Hepatocyte (in vitro differentiated cells): Measurements from ENCODE around the gene TBXAS1. TPM values are rescaled to one million over a fixed set of nuclear protein-coding genes. Genes with fewer than 3 reads are reported as not detected.

Experiments used
- DNase-seq: peaks from one replicate; pipeline ENCODE4 v3.0.0-alpha.2; 2016; ENCODE audit warnings: low spot score
- H2AFZ ChIP-seq: fragments of 200-600 bp; sonication (generic); 2 replicates; pipeline ENCODE4 v1.6.0; 2016; ENCODE audit warnings: antibody characterized with exemption, mild to moderate bottlenecking
- H3K27ac ChIP-seq: fragments of 200-600 bp; sonication (generic); 2 replicates; pipeline ENCODE4 v1.5.1; 2016; ENCODE audit warnings: mild to moderate bottlenecking
- H3K27me3 ChIP-seq: fragments of 200-600 bp; sonication (generic); 2 replicates; pipeline ENCODE4 v1.6.1; 2016
- H3K36me3 ChIP-seq: fragments of 200-600 bp; sonication (generic); replicated peaks from 2 replicates; pipeline ENCODE4 v1.5.1; 2016; ENCODE audit warnings: low read depth; ENCODE audit not compliant: insufficient read depth
- H3K4me1 ChIP-seq: fragments of 200-600 bp; sonication (generic); 2 replicates; pipeline ENCODE4 v1.5.1; 2016; ENCODE audit warnings: mild to moderate bottlenecking, moderate library complexity; ENCODE audit not compliant: insufficient read depth
- H3K4me2 ChIP-seq: fragments of 200-600 bp; sonication (generic); 2 replicates; pipeline ENCODE4 v1.6.0; 2016
- H3K4me3 ChIP-seq: fragments of 200-600 bp; sonication (generic); 2 replicates; pipeline ENCODE4 v1.5.1; 2016; ENCODE audit warnings: mild to moderate bottlenecking
- H3K79me2 ChIP-seq: fragments of 200-600 bp; sonication (generic); 2 replicates; pipeline ENCODE4 v1.6.0; 2017; ENCODE audit warnings: mild to moderate bottlenecking
- H3K9me2 ChIP-seq: fragments of 200-600 bp; sonication (generic); replicated peaks from 2 replicates; pipeline ENCODE4 v1.6.0; 2017; ENCODE audit warnings: mild to moderate bottlenecking; ENCODE audit not compliant: insufficient read depth
- H3K9me3 ChIP-seq: fragments of 200-600 bp; sonication (generic); 2 replicates; pipeline ENCODE4 v1.5.1; 2016; ENCODE audit warnings: low read depth, mild to moderate bottlenecking
- H4K20me1 ChIP-seq: fragments of 200-600 bp; sonication (generic); 2 replicates; pipeline ENCODE4 v1.6.0; 2016; ENCODE audit warnings: mild to moderate bottlenecking; ENCODE audit not compliant: insufficient read depth, poor library complexity, severe bottlenecking
- EZH2 ChIP-seq: fragments of 200-600 bp; sonication (generic); IDR thresholded peaks from 2 replicates; pipeline ENCODE4 v1.6.1; 2016; ENCODE audit warnings: antibody characterized with exemption, mild to moderate bottlenecking, borderline replicate concordance
- EZH2phosphoT487 ChIP-seq: fragments of 200-600 bp; sonication (generic); IDR thresholded peaks from one replicate; pipeline ENCODE4 v1.6.1; 2018; ENCODE audit warnings: antibody characterized with exemption, mild to moderate bottlenecking, low read depth, moderate library complexity; ENCODE audit not compliant: unreplicated experiment, severe bottlenecking
- WGBS: methylation state at CpG from one replicate; pipeline ENCODE4 v1.1.6; 2016; ENCODE audit warnings: low lambda C conversion rate; ENCODE audit errors: missing lambda C conversion rate; 5-methylcytosine and 5-hydroxymethylcytosine counted together
- polyA plus RNA-seq: library from polyadenylated mRNA; unstranded; fragments of >200 nt; fragmentation: Nextera tagmentation; extraction: Ambion mirVana; gene quantifications from 2 replicates; pipeline ENCODE4 v1.2.1, GENCODE V29; 2016
- total RNA-seq: library from RNA; depleted of rRNA; stranded (reverse); fragments of >200 nt; gene quantifications from 2 replicates; pipeline ENCODE4 v1.2.3, GENCODE V29; 2014
- TF ChIP-seq, protein P1 (sequence below): fragments of 200-600 bp; sonication (generic); IDR thresholded peaks from 2 replicates; pipeline ENCODE4 v1.5.1; 2016; ENCODE audit warnings: antibody characterized with exemption, mild to moderate bottlenecking; ENCODE audit not compliant: poor library complexity

Gene TBXAS1
- total and polyA plus RNA-seq, 2 experiments from 2014 or later: 3.9 to 11.5 TPM

DNA sequence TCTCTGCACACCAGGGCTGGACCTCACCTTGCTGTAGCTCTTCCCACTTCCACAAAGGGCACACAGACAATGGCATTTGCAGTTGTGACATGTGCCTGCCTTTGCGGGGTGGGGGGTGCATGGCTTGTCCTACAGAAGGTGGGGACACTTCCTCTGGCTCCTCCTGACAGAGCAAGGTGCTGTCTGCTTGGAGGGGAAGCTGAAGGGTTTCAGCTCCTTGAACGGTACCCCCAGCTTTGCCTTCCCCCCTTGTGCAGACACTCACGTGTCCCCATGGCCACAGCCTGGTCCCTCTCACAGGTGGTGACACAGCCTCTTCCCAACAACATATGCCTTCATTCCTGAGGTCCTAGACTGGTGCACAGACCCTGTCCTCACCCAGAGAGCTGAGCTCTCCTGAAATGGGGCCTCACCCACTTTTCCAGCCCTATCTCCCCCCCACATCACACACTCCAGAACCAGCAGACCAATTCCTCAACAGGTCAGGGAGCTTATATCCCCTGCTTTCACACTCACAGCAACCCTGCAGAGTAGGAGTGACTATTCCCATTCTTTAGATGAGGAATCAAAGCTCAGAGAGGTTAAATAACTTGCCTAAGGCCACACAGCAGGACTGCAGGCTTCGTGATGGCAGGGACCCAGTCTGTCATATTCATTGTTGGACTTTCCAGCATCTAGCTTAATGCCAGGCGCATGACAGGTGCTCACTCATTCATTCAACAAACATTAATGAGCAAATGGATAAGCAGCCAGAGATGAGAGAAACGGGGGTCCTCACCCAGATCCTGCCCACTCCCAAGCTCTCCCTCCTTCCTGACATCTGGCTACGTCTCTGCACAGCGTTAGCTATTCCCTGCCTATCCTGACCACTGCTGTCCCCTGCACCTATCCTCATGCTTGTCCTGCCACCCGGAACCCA lies 189.3 kb downstream of the TBXAS1 start:
- no peak overlapping the region for H3K27ac ChIP-seq
- H4K20me1 ChIP-seq: no peaks in the 10 kb centered on the region
- 73% methylated on average over 9 of the region's 9 CpGs for WGBS
- H3K36me3 ChIP-seq: no peaks in the 10 kb centered on the region
- H3K4me3 ChIP-seq: no peak overlapping the region
- no peaks in the 10 kb centered on the region for H3K4me1 ChIP-seq
- no peak for DNase-seq
- H3K9me2 ChIP-seq: no peaks in the 10 kb centered on the region
- H3K79me2 ChIP-seq: no peaks in the 10 kb centered on the region
- no peak overlapping the region for H2AFZ ChIP-seq
- no peaks in the 10 kb centered on the region for H3K9me3 ChIP-seq
- no peak overlapping the region for H3K4me2 ChIP-seq
- H3K27me3 ChIP-seq: no peaks in the 10 kb centered on the region
- TF ChIP-seq, protein P1, sequence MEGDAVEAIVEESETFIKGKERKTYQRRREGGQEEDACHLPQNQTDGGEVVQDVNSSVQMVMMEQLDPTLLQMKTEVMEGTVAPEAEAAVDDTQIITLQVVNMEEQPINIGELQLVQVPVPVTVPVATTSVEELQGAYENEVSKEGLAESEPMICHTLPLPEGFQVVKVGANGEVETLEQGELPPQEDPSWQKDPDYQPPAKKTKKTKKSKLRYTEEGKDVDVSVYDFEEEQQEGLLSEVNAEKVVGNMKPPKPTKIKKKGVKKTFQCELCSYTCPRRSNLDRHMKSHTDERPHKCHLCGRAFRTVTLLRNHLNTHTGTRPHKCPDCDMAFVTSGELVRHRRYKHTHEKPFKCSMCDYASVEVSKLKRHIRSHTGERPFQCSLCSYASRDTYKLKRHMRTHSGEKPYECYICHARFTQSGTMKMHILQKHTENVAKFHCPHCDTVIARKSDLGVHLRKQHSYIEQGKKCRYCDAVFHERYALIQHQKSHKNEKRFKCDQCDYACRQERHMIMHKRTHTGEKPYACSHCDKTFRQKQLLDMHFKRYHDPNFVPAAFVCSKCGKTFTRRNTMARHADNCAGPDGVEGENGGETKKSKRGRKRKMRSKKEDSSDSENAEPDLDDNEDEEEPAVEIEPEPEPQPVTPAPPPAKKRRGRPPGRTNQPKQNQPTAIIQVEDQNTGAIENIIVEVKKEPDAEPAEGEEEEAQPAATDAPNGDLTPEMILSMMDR: no peak
- no peak for TF ChIP-seq EZH2
- no peak for TF ChIP-seq EZH2phosphoT487

DNA sequence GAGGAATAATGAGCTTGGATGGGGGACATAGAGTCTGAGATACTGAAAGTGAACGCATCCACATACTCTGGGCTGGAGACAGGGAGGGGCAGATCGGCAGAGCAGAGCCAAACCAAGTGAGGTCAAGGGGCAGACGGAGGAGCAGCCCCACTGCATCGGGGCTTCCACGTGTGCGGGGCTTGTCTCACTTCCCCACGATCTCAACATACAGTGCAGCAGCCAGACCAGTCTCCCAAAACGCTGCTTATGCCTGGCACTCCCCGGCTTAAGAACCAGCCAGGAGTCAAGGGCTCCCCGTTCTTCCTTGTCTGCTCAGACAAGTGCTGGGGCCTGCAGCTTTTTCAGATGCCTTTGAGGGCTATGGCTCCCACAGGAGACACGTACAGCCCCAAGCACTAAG lies 190.1 kb downstream of the TBXAS1 start:
- DNase-seq: no peak
- WGBS: 77% methylated on average over 11 of the region's 11 CpGs
- TF ChIP-seq, protein P1: no peak
- no peak for TF ChIP-seq EZH2phosphoT487
- no peak for TF ChIP-seq EZH2
- H3K9me2 ChIP-seq: no peaks in the 10 kb centered on the region
- H3K4me3 ChIP-seq: no peak overlapping the region
- no peak overlapping the region for H2AFZ ChIP-seq
- no peaks in the 10 kb centered on the region for H3K36me3 ChIP-seq
- H4K20me1 ChIP-seq: no peaks in the 10 kb centered on the region
- no peaks in the 10 kb centered on the region for H3K4me1 ChIP-seq
- no peaks in the 10 kb centered on the region for H3K79me2 ChIP-seq
- H3K27me3 ChIP-seq: no peaks in the 10 kb centered on the region
- H3K9me3 ChIP-seq: no peaks in the 10 kb centered on the region
- H3K4me2 ChIP-seq: no peak overlapping the region
- no peak overlapping the region for H3K27ac ChIP-seq

DNA sequence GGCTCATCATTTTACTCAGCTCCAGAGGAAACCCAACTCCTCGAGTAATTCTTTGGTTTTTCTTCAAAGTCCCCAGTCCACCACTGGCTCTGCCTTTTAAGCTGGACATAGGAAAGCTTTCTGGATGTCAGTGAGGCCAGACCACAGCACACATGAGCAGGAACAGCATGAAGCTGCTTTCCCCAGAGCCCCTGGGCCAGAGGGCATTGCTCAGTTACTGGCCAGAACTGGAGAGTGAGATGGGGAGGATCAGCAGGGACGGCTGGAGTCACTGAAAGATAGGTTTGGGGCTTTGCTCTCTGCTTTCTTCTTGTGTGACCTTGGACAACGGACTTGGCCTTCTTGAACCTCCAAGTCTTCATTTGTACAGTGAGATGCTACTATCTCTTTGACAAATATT lies 190.5 kb downstream of the TBXAS1 start:
- no peaks in the 10 kb centered on the region for H4K20me1 ChIP-seq
- H3K4me2 ChIP-seq: no peak overlapping the region
- H3K4me3 ChIP-seq: no peak overlapping the region
- no peaks in the 10 kb centered on the region for H3K79me2 ChIP-seq
- H3K4me1 ChIP-seq: no peaks in the 10 kb centered on the region
- H2AFZ ChIP-seq: no peak overlapping the region
- TF ChIP-seq, protein P1: no peak
- TF ChIP-seq EZH2phosphoT487: no peak
- no peak for TF ChIP-seq EZH2
- no peaks in the 10 kb centered on the region for H3K36me3 ChIP-seq
- H3K27me3 ChIP-seq: no peaks in the 10 kb centered on the region
- no peaks in the 10 kb centered on the region for H3K9me3 ChIP-seq
- DNase-seq: no peak
- WGBS: 70% methylated on average over 3 of the region's 3 CpGs
- H3K9me2 ChIP-seq: no peaks in the 10 kb centered on the region
- H3K27ac ChIP-seq: no peak overlapping the region
